ENCODE data around the gene CCDC57.

DNA sequence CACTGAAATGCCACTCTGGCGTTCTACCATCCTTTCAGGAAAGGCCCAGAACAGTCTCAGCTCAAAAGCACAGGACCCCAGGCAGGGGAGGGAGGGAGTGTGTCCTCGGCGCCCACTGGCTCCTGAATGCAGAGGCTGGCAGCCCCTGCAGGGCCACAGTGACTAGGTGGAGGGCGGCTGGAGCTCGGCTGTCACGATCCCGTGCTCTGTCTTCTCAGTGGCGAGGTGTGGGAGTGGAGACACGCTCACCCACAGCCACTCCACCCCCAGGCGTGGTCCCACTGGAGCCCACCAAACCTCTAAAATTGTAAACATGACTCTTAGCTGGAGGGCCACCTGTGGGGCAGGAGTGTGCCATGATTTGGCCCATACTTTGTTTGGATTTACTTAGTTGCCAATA, 98.2 kb downstream of the CCDC57 start:
- TF ChIP-seq POLR2AphosphoS5 (IDR thresholded peaks at IDR 0.05): no peak
- TF ChIP-seq, protein P1, sequence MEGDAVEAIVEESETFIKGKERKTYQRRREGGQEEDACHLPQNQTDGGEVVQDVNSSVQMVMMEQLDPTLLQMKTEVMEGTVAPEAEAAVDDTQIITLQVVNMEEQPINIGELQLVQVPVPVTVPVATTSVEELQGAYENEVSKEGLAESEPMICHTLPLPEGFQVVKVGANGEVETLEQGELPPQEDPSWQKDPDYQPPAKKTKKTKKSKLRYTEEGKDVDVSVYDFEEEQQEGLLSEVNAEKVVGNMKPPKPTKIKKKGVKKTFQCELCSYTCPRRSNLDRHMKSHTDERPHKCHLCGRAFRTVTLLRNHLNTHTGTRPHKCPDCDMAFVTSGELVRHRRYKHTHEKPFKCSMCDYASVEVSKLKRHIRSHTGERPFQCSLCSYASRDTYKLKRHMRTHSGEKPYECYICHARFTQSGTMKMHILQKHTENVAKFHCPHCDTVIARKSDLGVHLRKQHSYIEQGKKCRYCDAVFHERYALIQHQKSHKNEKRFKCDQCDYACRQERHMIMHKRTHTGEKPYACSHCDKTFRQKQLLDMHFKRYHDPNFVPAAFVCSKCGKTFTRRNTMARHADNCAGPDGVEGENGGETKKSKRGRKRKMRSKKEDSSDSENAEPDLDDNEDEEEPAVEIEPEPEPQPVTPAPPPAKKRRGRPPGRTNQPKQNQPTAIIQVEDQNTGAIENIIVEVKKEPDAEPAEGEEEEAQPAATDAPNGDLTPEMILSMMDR (IDR thresholded peaks at IDR 0.05): no peak
- no peak for TF ChIP-seq POLR2A (IDR thresholded peaks at IDR 0.05; ENCODE audit: low read depth)

Data from esophagus muscularis mucosa (tissue), 3 donors.